H1 (cell line): ENCODE data around the gene PIM2. TPM values are rescaled to one million over a fixed set of nuclear protein-coding genes. Genes with fewer than 3 reads are reported as not detected.
A peak's percentile ranks its signal among the peaks of the same experiment; 100 is the strongest.

Experiments
- ATF2 ChIP-seq: IDR thresholded peaks from 2 replicates; pipeline ENCODE4 v1.6.1; 2012; ENCODE audit warnings: low read length, inconsistent platforms
- E2F6 ChIP-seq: IDR thresholded peaks from 2 replicates; pipeline ENCODE4 v1.6.1; 2012; ENCODE audit warnings: inconsistent platforms
- POLR2AphosphoS5 ChIP-seq: IDR thresholded peaks from 2 replicates; pipeline ENCODE4 v1.6.1; 2011; ENCODE audit warnings: low read depth, low read length
- SIX5 ChIP-seq: IDR thresholded peaks from 2 replicates; pipeline ENCODE4 v1.6.1; 2011; ENCODE audit warnings: mild to moderate bottlenecking, low read depth, low read length
- SP2 ChIP-seq: IDR thresholded peaks from 2 replicates; pipeline ENCODE4 v1.6.1; 2012; ENCODE audit warnings: mild to moderate bottlenecking, low read length, inconsistent platforms
- TAF7 ChIP-seq: optimal IDR thresholded peaks from 2 replicates; pipeline ENCODE3; 2011; ENCODE audit warnings: low read depth, mild to moderate bottlenecking, inconsistent platforms, low read length, moderate library complexity, borderline replicate concordance
- YY1 ChIP-seq: IDR thresholded peaks from 2 replicates; pipeline ENCODE4 v1.6.1; 2011; ENCODE audit warnings: low read depth, mild to moderate bottlenecking, low read length
- polyA plus RNA-seq, 7 experiments: library from polyadenylated mRNA; depleted of rRNA in 3 of 7; stranded (reverse) in 5 of 7; unstranded in 2 of 7; fragments of >200 nt in 5 of 7; fragments of 200-250 nt in 2 of 7; gene quantifications; 1 replicate in 5 of 7; 2 replicates in 1 of 7; 4 replicates in 1 of 7; pipeline versions ENCODE4 v1.2.1 to v1.2.3, GENCODE V29; 2011 to 2013; ENCODE audit warnings: missing spikeins in 2 of 7, mixed read lengths in 2 of 7
- total RNA-seq: library from RNA; stranded (reverse); fragmentation: NEBNext Ultra II Directional; extraction: Animal tissue kit (Norgen Biotek cat#: 25700); gene quantifications from 2 replicates; pipeline ENCODE4 v1.2.1, GENCODE V29; 2021

The PIM2 gene
- total and polyA plus RNA-seq, 2 of the 8 experiments (the other 6 are each of a cell fraction or from before 2014, with no cell fraction given), result 180 to 203 TPM

GRCh38 chrX:48897157-48897624 is 21.6 kb downstream of the PIM2 start (continued):
- TF ChIP-seq YY1 (no peak), SP2 (no peak), ATF2 (no peak), POLR2AphosphoS5 (0 out of 2 replicates have a peak, but pooled peaks have one; percentile 13), SIX5 (peak; percentile 25; the same call in 1 of the 2 replicates), TAF7 (no peak), E2F6 (no peak)
